ENCODE data around the gene RBBP9.
"Not testable (repeated sequence)": the region's sequence is repeated elsewhere in the genome, so short reads cannot be mapped to it uniquely, and the experiment has no call there.

RBBP9 gene

DNA sequence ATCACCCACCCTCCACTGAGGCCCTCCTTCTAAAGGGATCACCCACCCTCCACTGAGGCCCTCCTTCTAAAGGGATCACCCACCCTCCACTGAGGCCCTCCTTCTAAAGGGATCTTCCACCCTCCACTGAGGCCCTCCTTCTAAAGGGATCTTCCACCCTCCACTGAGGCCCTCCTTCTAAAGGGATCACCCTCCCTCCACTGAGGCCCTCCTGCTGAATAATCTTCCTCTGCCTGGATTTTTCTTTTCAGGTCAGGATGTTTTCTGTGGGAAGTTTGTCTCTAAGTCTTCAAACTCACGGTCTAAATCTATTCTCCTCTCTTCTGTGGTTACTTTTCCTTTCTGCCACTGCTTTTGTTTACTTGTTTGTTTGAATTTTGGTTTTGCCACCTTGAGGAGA lies 4.6 kb upstream of the RBBP9 start:
- DNase-seq: not testable (repeated sequence)

DNA sequence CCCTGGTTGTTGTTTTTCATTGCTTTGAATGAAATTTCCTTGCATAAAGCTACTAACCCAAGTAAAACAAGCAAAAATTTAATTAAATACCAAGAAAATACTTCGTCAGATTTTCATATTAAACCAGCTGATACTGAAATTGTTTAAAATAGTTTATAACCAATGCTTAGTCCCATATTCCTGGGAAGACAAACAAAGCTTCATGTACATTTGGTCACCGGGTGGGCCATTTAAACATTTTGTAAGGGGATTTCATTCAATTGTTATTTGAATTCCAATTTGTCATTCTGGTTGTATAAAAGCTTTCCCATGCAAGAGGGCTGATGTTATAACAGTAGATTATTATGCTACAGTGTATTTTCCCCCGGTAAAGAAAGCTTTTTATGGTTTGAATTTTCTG lies 578 bp upstream of the RBBP9 start:
- no peak for DNase-seq

DNA sequence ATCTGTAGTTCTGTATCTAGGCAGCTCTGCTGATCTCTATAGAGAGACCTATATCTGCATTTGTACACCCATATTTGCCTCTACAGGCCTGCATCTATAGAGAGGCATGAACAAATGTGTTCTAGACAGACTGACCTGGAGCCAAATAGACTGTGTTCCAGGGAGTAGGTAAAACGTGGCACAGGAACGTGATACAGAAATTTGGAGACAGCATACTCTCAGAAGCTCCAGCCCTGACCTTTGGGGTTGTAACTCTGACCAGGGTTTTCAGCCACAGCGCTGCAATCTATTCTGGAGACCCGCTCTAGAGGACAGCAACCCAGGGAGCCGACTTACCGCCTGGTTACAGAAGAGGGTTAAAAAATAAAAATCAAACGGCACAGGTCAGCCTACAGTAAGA lies 983 bp downstream of the RBBP9 start:
- no peak for DNase-seq

DNA sequence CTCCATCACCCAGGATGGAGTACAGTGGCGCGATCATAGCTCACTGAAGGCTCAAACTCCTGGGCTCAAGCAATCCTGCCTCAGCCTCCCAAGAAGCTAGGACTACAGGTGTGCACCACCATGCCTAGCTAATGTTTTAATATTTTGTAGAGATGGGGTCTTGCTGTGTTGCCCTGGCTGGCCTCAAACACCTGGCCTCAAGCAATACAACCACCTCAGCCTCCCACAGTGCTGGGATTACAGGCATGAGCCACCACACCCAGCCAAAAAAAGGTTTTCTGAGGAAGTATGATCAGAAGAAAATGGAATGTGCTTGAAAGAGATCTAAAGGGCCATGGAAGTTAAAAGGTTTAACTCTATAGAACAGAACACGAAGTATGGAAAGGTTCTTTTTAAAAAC lies 8.7 kb downstream of the RBBP9 start:
- no peak for DNase-seq

DNA sequence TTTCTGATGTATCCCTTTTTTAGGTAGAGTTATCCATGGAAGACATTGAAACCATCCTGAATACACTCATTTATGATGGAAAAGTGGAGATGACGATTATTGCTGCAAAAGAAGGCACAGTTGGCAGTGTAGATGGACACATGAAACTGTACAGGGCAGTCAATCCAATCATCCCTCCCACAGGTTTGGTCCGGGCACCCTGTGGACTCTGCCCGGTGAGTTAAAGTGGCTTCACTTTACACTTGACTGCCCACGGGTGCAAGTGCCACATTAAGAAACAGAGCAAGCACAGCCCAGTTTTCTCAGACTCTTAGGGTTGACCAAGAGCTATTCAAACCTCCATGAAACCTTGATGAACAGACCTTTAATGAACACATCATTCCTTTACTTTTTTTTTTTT lies 15.4 kb downstream of the RBBP9 start:
- no peak for DNase-seq

DNA sequence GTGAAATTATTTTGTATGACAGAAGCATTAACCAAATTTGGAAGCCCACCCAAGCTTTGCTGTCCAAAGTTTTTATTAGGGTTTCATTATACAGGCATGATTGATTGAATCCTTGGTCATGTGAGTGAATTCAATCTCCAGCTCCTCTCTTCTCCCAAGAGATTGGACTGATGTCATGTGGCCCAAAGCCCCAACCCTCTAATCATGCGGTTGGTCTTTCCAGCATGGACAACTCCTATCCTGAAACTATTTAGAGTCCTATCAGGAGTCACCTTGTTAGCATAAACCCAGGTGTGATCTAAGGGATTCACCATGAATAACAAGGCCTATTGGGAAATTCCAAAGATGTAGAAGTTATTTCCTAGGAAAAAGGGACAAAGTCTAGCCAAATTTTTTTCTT lies 19.2 kb downstream of the RBBP9 start:
- DNase-seq: no peak

DNA sequence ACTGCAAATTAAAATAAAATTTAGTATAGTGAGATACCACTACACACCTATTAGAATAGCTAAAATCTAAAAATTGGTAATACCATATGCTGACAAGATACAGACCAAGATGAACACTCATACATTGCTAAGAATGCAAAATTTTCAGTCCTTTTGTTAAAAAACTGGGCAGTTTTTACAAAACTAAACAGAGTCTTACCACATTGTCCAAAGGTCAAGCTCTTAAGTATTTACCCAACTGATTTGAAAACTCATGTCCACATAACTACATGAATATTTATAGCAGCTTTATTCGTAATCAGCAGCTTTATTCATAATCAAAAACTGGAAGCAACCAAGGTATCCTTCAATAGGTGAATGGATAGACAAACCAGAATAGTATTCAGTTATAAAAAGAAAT lies 19.8 kb downstream of the RBBP9 start:
- no peak for DNase-seq

DNA sequence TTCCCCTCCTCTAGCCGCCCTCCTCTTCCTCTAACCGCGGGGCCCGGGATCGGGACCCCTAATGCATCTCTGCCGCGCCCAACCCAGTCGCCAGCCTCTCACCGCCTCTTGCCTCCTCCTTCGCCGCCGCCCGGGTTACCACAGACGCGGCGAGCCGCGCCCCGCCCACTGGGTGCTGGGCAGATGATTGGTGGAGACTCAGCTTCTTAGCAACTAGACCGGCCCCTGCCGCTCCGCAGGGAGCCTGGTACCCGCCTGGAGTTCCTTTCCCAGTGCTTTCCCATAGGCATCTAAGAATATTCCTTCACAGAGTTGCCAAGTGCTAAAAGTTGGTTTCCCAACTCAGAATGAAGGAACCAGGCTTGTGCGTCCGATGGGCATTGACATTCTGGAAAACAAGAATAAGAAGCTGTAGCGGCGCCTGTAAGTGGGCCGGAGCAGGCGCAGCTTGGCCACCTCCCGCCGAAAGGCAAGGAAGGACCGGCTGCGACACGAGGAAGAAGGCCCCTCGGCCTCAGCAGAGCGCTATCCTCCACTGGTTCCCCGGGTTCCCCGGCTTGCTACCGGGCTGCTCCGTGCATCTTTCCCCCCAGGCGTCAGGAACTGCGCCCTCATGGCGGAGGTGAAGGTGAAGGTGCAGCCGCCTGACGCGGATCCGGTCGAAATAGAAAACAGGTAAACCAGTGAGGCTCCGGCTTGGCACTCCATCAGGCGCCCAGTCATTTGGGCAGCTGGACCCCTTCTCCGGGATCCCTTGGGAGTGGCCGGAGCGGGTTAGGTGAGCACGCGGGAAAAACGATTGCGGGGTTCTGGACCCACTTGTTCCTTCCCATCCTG lies 29.9 kb downstream of the RBBP9 start, which contains the start of the genes DZANK1 and POLR3F:
Gene DZANK1 (minus strand): TSS at position 137 of the 837 bp plus-strand sequence. CDS start 1,672 bp downstream, outside the sequence.
Gene POLR3F (plus strand): TSS at position 497 of the 837 bp plus-strand sequence. CDS start 117 bp downstream, at position 614.
- DNase-seq: peak; percentile 89

DNA sequence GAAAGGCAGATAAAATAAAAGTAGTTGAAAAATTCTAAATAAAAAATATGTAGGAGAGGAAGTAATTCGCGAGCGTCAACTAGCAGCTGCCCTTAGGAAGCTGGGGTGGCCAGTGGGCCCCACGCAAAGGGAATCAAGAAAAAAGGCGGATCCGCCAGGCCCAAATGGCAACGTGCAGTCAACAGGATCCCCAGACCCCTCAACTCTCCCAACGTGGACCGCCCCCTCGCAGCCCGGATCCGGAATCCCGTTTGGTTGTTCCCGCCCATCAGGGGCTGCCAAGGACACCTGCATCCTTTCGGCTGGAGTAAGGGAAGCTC lies 30.5 kb downstream of the RBBP9 start:
- no peak for DNase-seq

DNA sequence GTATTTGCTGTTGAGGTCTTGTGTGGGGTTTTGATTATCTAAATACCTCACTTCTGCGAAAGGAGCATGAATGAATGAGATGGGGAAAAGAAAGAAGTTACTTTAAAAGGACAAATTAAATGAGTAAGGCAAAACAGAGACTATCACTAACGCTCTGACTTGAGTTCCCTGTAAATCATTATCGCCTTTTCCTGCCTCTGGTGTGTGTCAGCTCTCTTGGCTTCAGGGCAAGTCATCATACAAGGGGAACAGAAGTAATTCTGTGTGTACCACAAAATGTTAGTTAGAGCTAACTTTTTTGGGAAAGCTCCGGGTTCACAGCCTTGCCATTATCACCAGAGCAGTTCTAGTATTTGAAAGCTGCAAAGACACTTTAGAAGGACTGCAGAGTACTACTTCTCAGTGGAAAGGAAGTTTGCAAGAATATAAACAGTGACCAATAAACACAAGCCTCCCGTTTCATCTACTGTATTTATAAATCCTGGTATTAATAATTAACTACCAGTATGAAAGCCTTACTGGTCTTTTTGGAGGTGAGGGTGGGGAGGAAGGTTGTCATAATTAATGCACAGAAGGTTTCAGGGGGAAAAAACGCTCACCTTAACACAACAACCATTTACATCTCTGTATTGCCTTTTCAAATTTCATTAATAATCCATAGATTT lies 31.4 kb downstream of the RBBP9 start:
- no peak for DNase-seq

DNA sequence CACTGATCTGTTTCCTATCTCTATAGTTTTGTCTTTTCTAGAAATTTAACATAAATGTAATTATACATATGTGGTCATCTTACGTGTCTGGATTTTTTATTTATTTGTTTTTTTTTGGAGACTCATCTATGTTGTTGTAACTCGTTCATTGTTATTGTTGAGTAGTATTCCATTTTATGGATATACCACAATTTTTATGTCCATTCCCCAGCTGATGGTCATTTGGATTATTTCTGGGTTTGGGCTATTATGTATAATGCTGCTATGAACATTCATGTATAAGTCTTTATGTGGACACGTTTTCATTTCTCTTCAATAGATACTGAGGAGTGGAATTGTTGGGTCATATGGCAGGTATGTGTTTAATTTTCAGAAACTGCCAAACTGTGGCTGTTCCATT lies 40.4 kb downstream of the RBBP9 start:
- no peak for DNase-seq

DNA sequence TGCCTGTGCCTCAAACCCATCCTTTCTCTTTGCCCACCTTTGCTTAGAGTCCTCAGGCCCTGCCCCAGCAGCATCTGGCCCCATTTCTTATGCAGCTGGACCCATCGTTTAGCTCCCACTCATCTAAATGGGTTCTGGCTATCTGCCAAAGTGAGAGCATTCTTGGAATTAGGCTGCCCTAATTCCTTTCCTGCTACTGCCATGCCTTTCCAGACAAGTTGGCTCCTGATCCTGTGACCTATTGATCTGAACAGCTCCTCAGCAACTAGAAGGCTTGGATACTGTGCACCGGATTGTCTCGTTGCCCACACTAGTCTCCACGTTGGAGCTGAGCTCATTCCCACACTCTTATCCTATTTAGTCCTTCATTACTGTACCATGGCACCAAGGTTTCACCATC lies 53.1 kb downstream of the RBBP9 start:
- no peak for DNase-seq

DNA sequence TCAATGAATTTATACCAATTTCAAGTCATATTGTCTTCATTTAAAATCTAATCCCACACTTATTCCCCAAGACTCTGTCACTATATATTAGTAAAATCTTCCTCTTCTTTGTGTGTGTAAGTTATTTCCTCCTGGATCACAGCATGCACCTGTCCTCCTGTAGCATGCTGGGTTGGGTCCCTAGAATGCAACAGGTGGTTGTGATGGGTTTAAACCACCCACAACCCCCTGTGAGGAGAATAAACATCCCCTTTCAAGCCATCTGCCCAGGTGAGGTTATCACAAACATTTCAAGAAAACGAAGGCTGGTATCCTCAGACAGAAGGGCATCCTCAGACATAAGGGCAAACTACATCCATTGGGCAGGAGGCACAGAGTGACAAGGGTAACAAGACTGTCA lies 56.6 kb downstream of the RBBP9 start:
- no peak for DNase-seq

DNA sequence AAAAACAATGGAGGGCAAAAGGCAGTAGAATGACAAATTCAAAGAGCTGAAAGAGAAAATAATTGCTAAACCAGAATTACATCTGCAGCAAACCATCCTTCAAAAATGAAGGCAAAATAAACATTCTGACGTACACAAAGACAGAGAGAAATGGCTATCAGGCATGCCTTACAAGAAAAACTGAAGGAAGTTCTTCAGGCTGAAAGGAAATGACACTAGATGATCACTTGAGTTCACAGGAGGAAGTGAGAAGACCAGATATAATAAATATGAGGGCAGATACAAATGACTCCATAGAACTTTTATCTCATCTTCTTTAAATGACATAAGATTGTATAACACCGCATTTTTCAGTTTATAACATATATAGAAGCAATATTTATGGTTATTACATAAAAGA lies 60.2 kb downstream of the RBBP9 start:
- no peak for DNase-seq
